ENCODE results near the gene ATP6AP1. TPM values are rescaled to one million over a fixed set of nuclear protein-coding genes. Genes with fewer than 3 reads are reported as not detected.

Gene ATP6AP1
- total RNA-seq, 2 experiments from 2014 or later, result 21.3 to 22.5 TPM

GRCh38 chrX:154436374-154436982 is 8.0 kb downstream of the ATP6AP1 start:
- intact Hi-C loops (cut with micrococcal nuclease), result no loop called here
- ChIA-PET POLR2A (interaction anchor here (1.7 kb wide), 1 partner anchor 37 kb away, joined by 9 read pairs; no protein-coding TSS in a partner anchor), CTCF (no interaction called here)
- Mint-ChIP-seq H3K9me3 (no peaks in the 10 kb centered on the region), H3K27ac (peak overlapping the region; percentile 92), H3K4me1 (ENCODE audit: low read depth) (peaks cover 22% of the 10 kb centered on the region), H3K4me3 (peak overlapping the region; percentile 79), H3K27me3 (no peaks in the 10 kb centered on the region), H3K36me3 (ENCODE audit: low read depth) (peaks cover 17% of the 10 kb centered on the region)
- peak; percentile 61 for DNase-seq
- TF ChIP-seq, protein P1, sequence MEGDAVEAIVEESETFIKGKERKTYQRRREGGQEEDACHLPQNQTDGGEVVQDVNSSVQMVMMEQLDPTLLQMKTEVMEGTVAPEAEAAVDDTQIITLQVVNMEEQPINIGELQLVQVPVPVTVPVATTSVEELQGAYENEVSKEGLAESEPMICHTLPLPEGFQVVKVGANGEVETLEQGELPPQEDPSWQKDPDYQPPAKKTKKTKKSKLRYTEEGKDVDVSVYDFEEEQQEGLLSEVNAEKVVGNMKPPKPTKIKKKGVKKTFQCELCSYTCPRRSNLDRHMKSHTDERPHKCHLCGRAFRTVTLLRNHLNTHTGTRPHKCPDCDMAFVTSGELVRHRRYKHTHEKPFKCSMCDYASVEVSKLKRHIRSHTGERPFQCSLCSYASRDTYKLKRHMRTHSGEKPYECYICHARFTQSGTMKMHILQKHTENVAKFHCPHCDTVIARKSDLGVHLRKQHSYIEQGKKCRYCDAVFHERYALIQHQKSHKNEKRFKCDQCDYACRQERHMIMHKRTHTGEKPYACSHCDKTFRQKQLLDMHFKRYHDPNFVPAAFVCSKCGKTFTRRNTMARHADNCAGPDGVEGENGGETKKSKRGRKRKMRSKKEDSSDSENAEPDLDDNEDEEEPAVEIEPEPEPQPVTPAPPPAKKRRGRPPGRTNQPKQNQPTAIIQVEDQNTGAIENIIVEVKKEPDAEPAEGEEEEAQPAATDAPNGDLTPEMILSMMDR (IDR thresholded peaks at IDR 0.05), result no peak
- ATAC-seq, result peak; percentile 77

- Mint-ChIP-seq H3K36me3 (ENCODE audit: low read depth) (peaks cover 20% of the 10 kb centered on the region), H3K9me3 (no peaks in the 10 kb centered on the region), H3K27ac (peak within 1 kb of the TSS; percentile 92), H3K4me3 (peak within 1 kb of the TSS; percentile 86), H3K4me1 (ENCODE audit: low read depth) (peaks cover 27% of the 10 kb centered on the region), H3K27me3 (no peaks in the 10 kb centered on the region)
- TF ChIP-seq, protein P1 (IDR thresholded peaks at IDR 0.05), result no peak
- peak; percentile 57 for ATAC-seq
- intact Hi-C loops (cut with micrococcal nuclease), result no loop called here
- POLR2A ChIA-PET, result no interaction called here
- DNase-seq, result peak; percentile 45
- CTCF ChIA-PET, result no interaction called here
Observed at GRCh38 chrX:154436983-154437752, 8.7 kb downstream of the ATP6AP1 start, which contains the start of gene GDI1. Gene GDI1, plus strand, starts transcription at chrX:154437154. Its CDS starts 101 bp downstream, at chrX:154437255.

DNA sequence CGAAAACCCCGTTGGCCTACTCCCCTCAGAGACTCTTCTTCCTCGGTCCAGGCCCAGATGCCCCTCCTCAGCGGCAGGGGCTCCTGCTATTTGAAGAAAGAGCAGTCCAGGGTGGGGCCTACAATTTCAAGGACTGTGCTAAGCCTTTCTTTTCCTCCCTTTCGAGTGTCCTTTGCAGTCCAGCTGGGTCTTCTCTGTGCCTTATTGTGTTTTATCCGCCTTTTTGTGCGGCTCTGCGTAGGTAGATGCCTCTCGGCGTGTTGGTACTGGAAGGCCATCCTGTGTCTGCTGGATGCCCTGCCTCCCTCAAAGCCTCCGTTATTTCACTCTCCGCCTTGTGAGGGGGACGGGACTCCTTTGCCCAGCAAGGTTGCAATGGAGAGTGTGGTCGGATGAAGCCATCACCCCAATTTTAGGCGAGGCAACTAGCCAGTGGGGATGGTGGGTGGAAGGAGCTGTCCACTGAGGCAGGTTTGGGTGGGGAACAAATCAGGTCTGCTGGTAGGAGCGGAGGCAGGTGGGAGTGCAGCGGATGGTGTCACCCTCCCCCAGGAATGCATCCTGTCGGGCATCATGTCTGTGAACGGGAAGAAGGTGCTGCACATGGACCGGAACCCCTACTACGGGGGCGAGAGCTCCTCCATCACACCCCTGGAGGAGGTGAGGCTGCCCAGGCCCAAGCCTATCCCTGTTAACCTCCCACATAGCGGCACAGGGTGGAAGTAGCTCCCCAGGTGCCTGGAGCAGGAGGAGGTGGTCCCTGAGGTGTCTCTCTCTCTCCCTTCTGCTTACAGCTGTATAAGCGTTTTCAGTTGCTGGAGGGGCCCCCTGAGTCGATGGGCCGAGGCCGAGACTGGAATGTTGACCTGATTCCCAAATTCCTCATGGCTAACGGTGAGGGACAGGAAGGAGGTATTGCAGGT is 9.8 kb downstream of the ATP6AP1 start:
- Mint-ChIP-seq H3K9me3 (no peaks in the 10 kb centered on the region), H3K36me3 (ENCODE audit: low read depth) (peaks cover 18% of the 10 kb centered on the region), H3K27me3 (no peaks in the 10 kb centered on the region), H3K27ac (peak overlapping the region; percentile 84), H3K4me1 (ENCODE audit: low read depth) (peaks cover 30% of the 10 kb centered on the region), H3K4me3 (peak overlapping the region; percentile 86)
- no peak for DNase-seq
- TF ChIP-seq, protein P1 (IDR thresholded peaks at IDR 0.05), result no peak
- CTCF ChIA-PET, result no interaction called here
- no peak for ATAC-seq
- POLR2A ChIA-PET, result interaction anchor here (1.5 kb wide), 1 partner anchor 39 kb away, joined by 4 read pairs; no protein-coding TSS in a partner anchor
- intact Hi-C loops (cut with micrococcal nuclease), result no loop called here

- TF ChIP-seq, protein P1 (IDR thresholded peaks at IDR 0.05), result no peak
- ChIA-PET POLR2A (no interaction called here), CTCF (no interaction called here)
- no peak overlapping the region for H3K4me3 Mint-ChIP-seq
- peaks cover 34% of the 10 kb centered on the region for H3K4me1 Mint-ChIP-seq (ENCODE audit: low read depth)
- H3K9me3 Mint-ChIP-seq, result no peaks in the 10 kb centered on the region
- H3K36me3 Mint-ChIP-seq (ENCODE audit: low read depth), result peaks cover 17% of the 10 kb centered on the region
- intact Hi-C loops (cut with micrococcal nuclease), result no loop called here
- no peak overlapping the region for H3K27ac Mint-ChIP-seq
- ATAC-seq, result no peak
- no peak for DNase-seq
- no peaks in the 10 kb centered on the region for H3K27me3 Mint-ChIP-seq
Observed at GRCh38 chrX:154439841-154440240, 11.4 kb downstream of the ATP6AP1 start.
